B cell (primary cell): ENCODE measurements around the gene INCA1. TPM values are rescaled to one million over a fixed set of nuclear protein-coding genes. Genes with fewer than 3 reads are reported as not detected.
A peak's percentile ranks its signal among the peaks of the same experiment; 100 is the strongest.

Experiments used
- ATAC-seq: fragments of 200-7000 bp; cut with Tn5 transposase; one replicate; pipeline ENCODE4 v1.10.0; 2021; ENCODE audit warnings: low read depth, mild to moderate bottlenecking, moderate number of reproducible peaks, moderate library complexity
- CTCF ChIA-PET: fragments of 350-600 bp; sonication (Branson Sonifier 250); formaldehyde crosslinking; loops from one replicate; lab custom pipeline; 2021; ENCODE audit warnings: antibody characterized with exemption, inconsistent platforms; lab: Charles Lee
- POLR2A ChIA-PET: fragments of 350-600 bp; sonication (Branson Sonifier 250); formaldehyde crosslinking; loops from one replicate; lab custom pipeline; 2021; ENCODE audit warnings: antibody characterized with exemption; lab: Charles Lee
- DNase-seq: peaks from one replicate; pipeline ENCODE4 v3.0.0; 2013
- H2AFZ ChIP-seq: 2 replicates; pipeline ENCODE4 v1.6.1; 2012; ENCODE audit warnings: mild to moderate bottlenecking, low read depth, low read length; ENCODE audit not compliant: insufficient read depth, poor library complexity, severe bottlenecking
- H3K27ac ChIP-seq, 2 donors: 1 replicate in 1 of 2; 2 replicates in 1 of 2; pipeline ENCODE4 v1.5.1; 2012 to 2013; ENCODE audit warnings: low read length in 2 of 2, mild to moderate bottlenecking in 2 of 2, moderate library complexity in 1 of 2
- H3K27me3 ChIP-seq, 4 experiments: fragments of 200-600 bp in 1 of 4; sonication (generic) in 1 of 4; replicated peaks in 1 of 4; 1 replicate in 2 of 4; 2 replicates in 2 of 4; pipeline versions ENCODE4 v1.6.1 to v1.7.0; 2013 to 2016; ENCODE audit warnings: low read length in 3 of 4, mild to moderate bottlenecking in 2 of 4, mixed read lengths in 1 of 4, moderate library complexity in 1 of 4; ENCODE audit not compliant: insufficient read depth in 4 of 4, control insufficient read depth in 3 of 4; ENCODE audit errors: control extremely low read depth in 1 of 4
- H3K36me3 ChIP-seq, 2 experiments: replicated peaks in 1 of 2; 1 replicate in 1 of 2; 2 replicates in 1 of 2; pipeline versions ENCODE4 v1.6.1 to v1.7.1; 2013; ENCODE audit warnings: low read length in 1 of 2; ENCODE audit not compliant: insufficient read depth in 2 of 2, control insufficient read depth in 1 of 2; ENCODE audit errors: control extremely low read depth in 1 of 2, extremely low read depth in 1 of 2
- H3K4me1 ChIP-seq, 2 donors: fragments of 200-600 bp in 1 of 2; sonication (generic) in 1 of 2; 1 replicate in 1 of 2; 2 replicates in 1 of 2; pipeline versions ENCODE4 v1.5.1 to v1.6.1; 2013 to 2017; ENCODE audit warnings: low read length in 2 of 2; ENCODE audit not compliant: control insufficient read depth in 2 of 2, insufficient read depth in 2 of 2
- H3K4me2 ChIP-seq: replicated peaks from 2 replicates; pipeline ENCODE3; 2012; ENCODE audit warnings: mild to moderate bottlenecking, low read depth, low read length; ENCODE audit not compliant: poor library complexity, severe bottlenecking
- H3K4me3 ChIP-seq, 5 experiments: fragments of 200-600 bp in 1 of 5; sonication (generic) in 1 of 5; 1 replicate in 3 of 5; 2 replicates in 2 of 5; pipeline versions ENCODE4 v1.5.1 to v1.7.0; 2011 to 2016; ENCODE audit warnings: low read length in 4 of 5, mild to moderate bottlenecking in 4 of 5, low read depth in 2 of 5, control low read depth in 1 of 5, moderate library complexity in 1 of 5; ENCODE audit not compliant: insufficient read depth in 1 of 5; ENCODE audit errors: control extremely low read depth in 1 of 5, extremely low read depth in 1 of 5
- H3K79me2 ChIP-seq: fragments of 200-600 bp; sonication (generic); one replicate; pipeline ENCODE4 v1.6.0; 2016; ENCODE audit warnings: low read length; ENCODE audit not compliant: control insufficient read depth, insufficient read depth
- H3K9ac ChIP-seq: fragments of 200-600 bp; sonication (generic); 2 replicates; pipeline ENCODE4 v1.6.1; 2017; ENCODE audit warnings: mild to moderate bottlenecking, low read length, moderate library complexity
- H3K9me3 ChIP-seq, 3 donors: one replicate each; pipeline versions ENCODE4 v1.6.1 to v1.7.1; 2013; ENCODE audit warnings: low read length in 2 of 3; ENCODE audit not compliant: control insufficient read depth in 2 of 3, insufficient read depth in 1 of 3; ENCODE audit errors: control extremely low read depth in 1 of 3
- H4K20me1 ChIP-seq: 2 replicates; pipeline ENCODE4 v1.6.0; 2012; ENCODE audit warnings: mild to moderate bottlenecking, low read length; ENCODE audit not compliant: insufficient read depth, control insufficient read depth, poor library complexity, severe bottlenecking
- H3K27ac Mint-ChIP-seq: one replicate; pipeline ENCODE4 v1.8.0; 2021; ENCODE audit warnings: mixed read lengths
- H3K27me3 Mint-ChIP-seq: one replicate; pipeline ENCODE4 v1.8.0; 2021; ENCODE audit warnings: mixed read lengths
- H3K4me1 Mint-ChIP-seq: one replicate; pipeline ENCODE4 v1.8.0; 2021; ENCODE audit warnings: mixed read lengths
- H3K4me3 Mint-ChIP-seq: one replicate; pipeline ENCODE4 v1.8.0; 2021; ENCODE audit warnings: mixed read lengths
- H3K9me3 Mint-ChIP-seq: one replicate; pipeline ENCODE4 v1.8.0; 2022; ENCODE audit warnings: mixed read lengths; ENCODE audit not compliant: insufficient read depth
- EZH2 ChIP-seq: IDR thresholded peaks from 2 replicates; pipeline ENCODE4 v1.6.1; 2012; ENCODE audit warnings: borderline replicate concordance, low read depth, mild to moderate bottlenecking, moderate library complexity, low read length; ENCODE audit not compliant: insufficient read depth, poor library complexity, severe bottlenecking
- WGBS: methylation state at CpG from one replicate; pipeline ENCODE4 v1.1.5; 2013; ENCODE audit warnings: missing lambda C conversion rate; ENCODE audit not compliant: insufficient coverage; 5-methylcytosine and 5-hydroxymethylcytosine counted together
- intact Hi-C: fragments of 100-400 bp; cut with micrococcal nuclease; formaldehyde crosslinking; loops from one replicate; pipeline ENCODE4 v1.10.0; 2022
- polyA plus RNA-seq: library from polyadenylated mRNA; depleted of rRNA; stranded (reverse); fragments of >200 nt; gene quantifications from 2 replicates; pipeline ENCODE4 v1.2.3, GENCODE V29; 2012
- total RNA-seq, 2 donors: library from RNA; stranded (reverse); fragments of 120-200 nt in 1 of 2; gene quantifications; 1 replicate in 1 of 2; 2 replicates in 1 of 2; pipeline versions ENCODE4 v1.2.3 to v1.2.4, GENCODE V29; 2013 to 2022
- TF ChIP-seq, protein P1 (sequence below): fragments of 200-600 bp; IDR thresholded peaks from one replicate; pipeline ENCODE4 v1.8.0; 2022; ENCODE audit warnings: antibody characterized with exemption, mild to moderate bottlenecking

INCA1 gene
- total and polyA plus RNA-seq, 2 donors (not counting 1 experiment from before 2014, with no cell fraction given), result 0.30 to 0.60 TPM

DNA sequence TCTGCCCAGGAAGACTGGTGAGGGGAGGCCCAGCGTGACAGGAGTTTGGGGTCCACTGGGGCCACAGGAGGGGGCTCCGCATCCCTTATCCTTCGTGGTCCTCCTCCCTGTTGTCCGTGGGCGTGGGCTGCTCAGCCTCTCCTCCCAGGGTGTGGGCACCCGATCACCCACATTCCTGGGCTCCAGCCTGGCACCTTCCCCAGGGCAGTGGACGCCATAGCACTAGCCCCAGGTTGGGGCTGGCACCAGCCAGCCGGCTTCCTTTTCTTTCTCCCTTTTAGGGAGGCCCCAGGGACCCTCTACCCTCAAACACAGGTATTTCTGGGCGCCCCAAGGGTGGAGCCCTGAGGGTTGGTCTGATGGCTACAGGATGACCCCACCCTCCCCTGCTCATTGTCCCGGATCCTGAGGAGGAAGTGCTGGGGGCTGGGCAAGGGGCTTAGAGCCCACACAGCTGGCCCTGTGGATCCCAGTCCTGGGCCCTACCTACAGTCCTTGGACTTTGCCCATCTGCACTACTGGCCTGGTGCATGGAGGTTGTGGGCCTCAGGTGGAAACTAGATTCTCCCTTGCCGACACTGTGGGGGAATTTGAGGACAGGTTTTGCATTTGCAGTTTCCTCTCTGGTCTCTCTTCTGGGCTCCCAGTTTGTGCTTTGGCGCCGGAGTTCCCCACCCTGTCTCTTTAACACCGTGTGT lies 1.6 kb upstream of the INCA1 start:
- 46% methylated on average over 13 of the region's 14 CpGs for WGBS
- peak overlapping the region; percentile 75 for H3K9ac ChIP-seq
- no peak for TF ChIP-seq EZH2
- TF ChIP-seq, protein P1, sequence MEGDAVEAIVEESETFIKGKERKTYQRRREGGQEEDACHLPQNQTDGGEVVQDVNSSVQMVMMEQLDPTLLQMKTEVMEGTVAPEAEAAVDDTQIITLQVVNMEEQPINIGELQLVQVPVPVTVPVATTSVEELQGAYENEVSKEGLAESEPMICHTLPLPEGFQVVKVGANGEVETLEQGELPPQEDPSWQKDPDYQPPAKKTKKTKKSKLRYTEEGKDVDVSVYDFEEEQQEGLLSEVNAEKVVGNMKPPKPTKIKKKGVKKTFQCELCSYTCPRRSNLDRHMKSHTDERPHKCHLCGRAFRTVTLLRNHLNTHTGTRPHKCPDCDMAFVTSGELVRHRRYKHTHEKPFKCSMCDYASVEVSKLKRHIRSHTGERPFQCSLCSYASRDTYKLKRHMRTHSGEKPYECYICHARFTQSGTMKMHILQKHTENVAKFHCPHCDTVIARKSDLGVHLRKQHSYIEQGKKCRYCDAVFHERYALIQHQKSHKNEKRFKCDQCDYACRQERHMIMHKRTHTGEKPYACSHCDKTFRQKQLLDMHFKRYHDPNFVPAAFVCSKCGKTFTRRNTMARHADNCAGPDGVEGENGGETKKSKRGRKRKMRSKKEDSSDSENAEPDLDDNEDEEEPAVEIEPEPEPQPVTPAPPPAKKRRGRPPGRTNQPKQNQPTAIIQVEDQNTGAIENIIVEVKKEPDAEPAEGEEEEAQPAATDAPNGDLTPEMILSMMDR, result no peak
- peaks cover 22 to 26% of the 10 kb centered on the region in 2 donors for H3K4me1 ChIP-seq
- H3K4me1 Mint-ChIP-seq, result peaks cover 21% of the 10 kb centered on the region
- no peaks in the 10 kb centered on the region for H3K9me3 ChIP-seq
- ChIA-PET CTCF (interaction anchor here (0.9 to 3.5 kb wide), 3 partner anchors 11 to 21 kb away, joined by 3 to 26 read pairs (median 6); partner anchors contain the start of gene CAMTA2), POLR2A (interaction anchor here (2.0 to 3.1 kb wide), 3 partner anchors 12 to 51 kb away, joined by 9 to 16 read pairs (median 9); partner anchors contain the start of genes CAMTA2 and PFN1)
- ATAC-seq (no peak), DNase-seq (peak; percentile 68)
- no peak overlapping the region for H2AFZ ChIP-seq
- no peaks in the 10 kb centered on the region for H3K27me3 Mint-ChIP-seq
- H3K4me3 ChIP-seq, result peak overlapping the region; percentile 34 to 73 (median 66)
- peak overlapping the region; percentile 97 for H3K4me2 ChIP-seq
- peaks cover 8% of the 10 kb centered on the region for H4K20me1 ChIP-seq
- intact Hi-C loops, result loop anchor here (5.0 kb wide), 2 partner anchors 33 to 63 kb away; no protein-coding TSS in a partner anchor
- peak overlapping the region; percentile 72 for H3K27ac Mint-ChIP-seq
- no peaks in the 10 kb centered on the region for H3K9me3 Mint-ChIP-seq
- no peak overlapping the region for H3K27ac ChIP-seq
- peaks cover 0 to 15% (median 2%) of the 10 kb centered on the region in 4 experiments for H3K27me3 ChIP-seq
- H3K36me3 ChIP-seq, result peaks cover 0 to 6% of the 10 kb centered on the region in 2 experiments
- peak overlapping the region; percentile 83 for H3K4me3 Mint-ChIP-seq
- no peaks in the 10 kb centered on the region for H3K79me2 ChIP-seq
